Measurements from ENCODE around the gene GATD1.
"Not testable (repeated sequence)": the region's sequence is repeated elsewhere in the genome, so short reads cannot be mapped to it uniquely, and the experiment has no call there.

The GATD1 gene

DNA sequence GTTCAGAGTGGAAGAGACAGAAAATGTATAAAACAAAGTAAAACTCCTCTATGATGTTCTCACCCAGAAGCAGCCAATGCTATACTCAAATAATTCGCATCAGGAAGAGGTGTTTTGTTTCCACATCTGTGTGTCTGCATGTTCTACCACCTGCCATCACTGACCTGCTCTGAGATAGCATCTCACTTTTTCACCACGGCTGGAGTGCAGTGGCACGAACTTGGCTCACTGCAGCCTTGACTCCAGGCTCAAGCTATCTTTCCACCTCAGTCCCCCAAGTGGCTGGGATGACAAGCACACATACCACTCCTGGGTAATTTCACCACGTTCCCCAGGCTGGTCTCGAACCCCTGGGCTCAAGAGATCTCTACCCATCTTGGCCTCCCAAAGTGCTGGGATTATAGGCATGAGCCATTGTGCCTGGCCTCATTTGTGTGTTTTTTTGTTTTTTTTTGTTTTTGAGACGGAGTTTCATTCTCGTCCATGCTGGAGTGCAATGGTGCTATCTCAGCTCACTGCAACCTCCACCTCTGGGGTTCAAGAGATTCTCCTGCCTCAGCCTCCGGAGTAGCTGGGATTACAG, 15.7 kb downstream of the GATD1 start:
- no peak for DNase-seq

DNA sequence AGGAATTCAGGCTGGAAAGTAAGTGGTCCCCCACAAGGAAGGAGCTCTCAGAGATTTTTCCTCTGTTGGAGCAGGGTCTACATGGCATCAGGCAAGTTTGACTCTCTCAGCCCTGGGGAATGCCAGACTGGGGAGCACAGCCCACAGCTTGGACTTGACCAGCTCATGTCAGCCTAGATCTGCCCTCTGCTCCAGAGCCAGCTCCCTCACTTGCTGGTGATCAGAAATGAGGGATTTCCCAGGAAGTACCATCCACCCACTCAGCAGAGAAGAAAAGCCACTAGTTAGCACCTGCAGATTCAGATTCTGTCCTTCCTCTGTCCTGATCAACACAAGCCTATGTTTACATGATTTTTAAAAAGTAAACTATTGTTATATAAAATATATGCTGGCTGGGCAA, 17.1 kb downstream of the GATD1 start:
- DNase-seq = no peak

GRCh38 chr11:749731-750130, 27.6 kb downstream of the GATD1 start:
- DNase-seq = no peak

GRCh38 chr11:748007-748359, 29.3 kb downstream of the GATD1 start:
- no peak for DNase-seq

- DNase-seq = peak; percentile 82
Measured at GRCh38 chr11:747158-748006, 29.9 kb downstream of the GATD1 start, which contains the start of gene TALDO1. Gene TALDO1, plus strand, starts transcription at chr11:747464. Its CDS starts 18 bp downstream, at chr11:747482.

DNA sequence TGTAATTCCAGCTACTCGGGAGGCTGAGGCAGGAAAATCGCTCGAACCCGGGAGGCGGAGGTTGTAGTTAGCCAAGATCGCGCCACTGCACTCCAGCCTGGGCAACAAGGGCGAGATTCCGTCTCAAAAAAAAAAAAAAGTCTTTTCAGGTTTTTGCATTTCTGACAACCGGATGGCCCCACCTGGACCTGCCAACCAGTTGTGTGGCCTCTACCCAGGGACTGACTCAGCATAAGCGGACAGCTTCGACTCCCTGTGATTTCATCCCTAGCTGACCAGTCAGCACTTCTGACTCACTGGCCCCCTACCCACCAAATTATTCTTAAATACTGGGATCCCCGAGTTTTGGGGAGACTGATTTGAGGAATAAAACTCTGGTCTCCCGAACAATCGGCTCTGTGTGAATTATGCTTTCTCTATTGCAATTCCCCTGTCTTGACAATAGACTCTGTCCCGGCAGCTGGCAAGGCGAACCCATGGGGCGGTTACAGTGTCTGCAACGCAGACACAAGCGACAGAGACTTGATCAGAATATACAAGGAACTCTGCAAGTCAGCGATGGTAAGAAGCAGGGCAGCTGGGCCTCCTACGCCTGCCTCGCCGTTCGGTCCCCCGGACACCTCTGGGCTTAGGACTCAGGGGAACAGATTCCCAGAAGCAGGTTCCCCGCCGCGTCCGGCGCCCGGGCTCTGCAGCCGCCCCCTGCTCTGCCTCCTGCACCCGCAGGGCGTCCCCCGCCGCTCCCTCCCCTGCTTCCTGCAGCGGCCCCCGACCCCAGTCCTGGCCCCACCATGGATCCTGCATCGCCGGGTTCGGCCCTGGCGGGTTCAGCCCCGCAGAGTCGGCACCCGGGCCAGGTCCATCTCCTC, 30.8 kb downstream of the GATD1 start:
- DNase-seq = no peak

- no peak for DNase-seq
Measured at GRCh38 chr11:745428-745827, 31.9 kb downstream of the GATD1 start.

GRCh38 chr11:742571-743201, 34.6 kb downstream of the GATD1 start:
- DNase-seq = no peak

GRCh38 chr11:742156-742546, 35.1 kb downstream of the GATD1 start:
- DNase-seq = no peak

- DNase-seq = not testable (repeated sequence)
Measured at GRCh38 chr11:737899-738298, 39.4 kb downstream of the GATD1 start.

- DNase-seq = no peak
Measured at GRCh38 chr11:737366-737765, 39.9 kb downstream of the GATD1 start.

DNA sequence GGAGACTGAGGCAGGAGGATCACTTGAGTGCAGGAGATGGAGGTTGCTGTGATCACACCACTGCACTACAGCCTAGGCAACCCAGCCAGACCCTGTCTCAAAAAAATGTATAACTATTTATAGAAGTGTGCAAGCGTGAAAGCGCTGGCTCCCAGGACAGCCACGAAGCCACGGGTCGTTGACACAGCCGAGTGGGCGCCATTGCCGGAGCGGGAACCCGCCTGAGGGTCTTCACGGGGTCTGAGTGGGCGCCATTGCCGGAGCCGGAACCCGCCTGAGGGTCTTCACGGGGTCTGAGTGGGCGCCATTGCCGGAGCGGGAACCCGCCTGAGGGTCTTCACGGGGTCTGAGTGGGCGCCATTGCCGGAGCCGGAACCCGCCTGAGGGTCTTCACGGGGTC, 42.7 kb downstream of the GATD1 start:
- DNase-seq = not testable (repeated sequence)

DNA sequence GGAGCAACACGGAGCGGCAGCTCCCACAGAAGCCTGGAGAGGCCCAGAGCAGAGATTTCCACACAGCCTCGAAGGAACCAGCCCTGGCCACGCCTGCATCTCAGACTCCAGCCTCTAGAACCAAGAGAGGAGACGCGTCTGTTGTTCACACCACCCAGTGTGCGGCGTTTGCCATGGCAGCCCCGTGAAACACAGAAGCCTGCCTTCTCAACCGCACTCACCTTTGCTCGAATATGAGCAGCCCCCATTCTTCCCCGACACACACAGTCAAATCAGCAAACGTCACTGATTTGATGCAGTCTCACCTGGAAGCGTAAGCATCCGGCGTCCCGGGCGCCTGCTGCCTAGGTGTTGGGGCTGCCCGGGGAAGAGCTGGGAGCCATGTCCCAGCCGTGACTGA, 44.2 kb downstream of the GATD1 start:
- DNase-seq = no peak

GRCh38 chr11:729492-730074, 47.7 kb downstream of the GATD1 start:
- DNase-seq = no peak

- no peak for DNase-seq
Measured at GRCh38 chr11:728901-729491, 48.3 kb downstream of the GATD1 start.

DNA sequence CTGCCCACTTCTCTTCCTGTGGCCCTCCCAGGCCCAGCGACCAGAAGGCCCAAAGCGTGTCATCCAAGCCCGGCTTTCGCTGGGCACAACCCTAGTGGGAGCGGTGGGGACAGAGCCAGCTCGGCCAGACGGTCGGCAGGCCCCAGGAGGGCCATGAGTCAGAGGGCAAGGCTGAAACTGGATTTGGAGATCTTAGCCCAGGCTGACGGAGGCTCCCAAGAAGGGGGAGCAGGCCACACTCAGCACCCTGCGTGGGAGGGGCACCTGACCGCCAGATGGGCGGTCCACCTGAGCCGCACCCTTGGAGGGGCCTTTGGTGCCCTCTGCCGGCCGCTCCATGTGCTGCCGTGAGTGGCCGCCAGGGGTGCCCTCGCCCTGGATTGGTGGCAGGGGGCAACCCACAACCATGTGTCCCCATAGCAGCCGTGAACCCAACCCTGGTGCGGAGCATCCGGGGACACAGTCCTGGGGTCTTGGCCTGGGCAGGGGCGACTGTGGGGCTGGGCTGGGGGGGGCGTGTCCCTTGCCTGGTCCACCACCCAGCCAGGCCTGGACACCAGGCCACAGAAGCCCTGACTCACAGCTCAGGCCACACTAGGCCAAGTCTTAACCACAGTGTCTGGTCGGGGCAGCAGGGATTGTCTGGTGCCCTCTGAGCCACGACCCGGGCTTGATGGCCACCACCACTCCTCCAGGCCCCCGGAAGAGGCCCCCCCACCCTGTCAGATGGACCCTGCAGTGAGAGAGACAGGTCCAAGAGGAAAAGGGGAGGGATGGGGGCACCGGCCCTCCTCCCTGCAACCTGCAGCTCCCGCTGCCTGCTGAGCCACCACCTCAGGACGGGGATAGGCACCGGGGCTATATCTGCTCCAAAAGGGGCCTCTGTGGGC, 49.2 kb downstream of the GATD1 start:
- DNase-seq = peak; percentile 93

DNA sequence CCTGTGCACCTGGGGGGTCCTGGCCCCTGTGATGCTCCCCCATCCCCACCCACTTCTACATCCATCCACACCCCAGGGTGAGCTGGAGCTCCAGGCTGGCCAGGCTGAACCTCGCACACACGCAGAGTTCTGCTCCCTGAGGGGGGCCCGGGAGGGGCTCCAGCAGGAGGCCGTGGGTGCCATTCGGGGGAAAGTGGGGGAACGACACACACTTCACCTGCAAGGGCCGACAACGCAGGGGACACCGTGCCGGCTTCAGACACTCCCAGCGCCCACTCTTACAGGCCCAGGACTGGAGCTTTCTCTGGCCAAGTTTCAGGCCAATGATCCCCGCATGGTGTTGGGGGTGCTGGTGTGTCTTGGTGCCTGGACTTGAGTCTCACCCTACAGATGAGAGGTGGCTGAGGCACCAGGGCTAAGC, 50.0 kb downstream of the GATD1 start:
- no peak for DNase-seq

DNA sequence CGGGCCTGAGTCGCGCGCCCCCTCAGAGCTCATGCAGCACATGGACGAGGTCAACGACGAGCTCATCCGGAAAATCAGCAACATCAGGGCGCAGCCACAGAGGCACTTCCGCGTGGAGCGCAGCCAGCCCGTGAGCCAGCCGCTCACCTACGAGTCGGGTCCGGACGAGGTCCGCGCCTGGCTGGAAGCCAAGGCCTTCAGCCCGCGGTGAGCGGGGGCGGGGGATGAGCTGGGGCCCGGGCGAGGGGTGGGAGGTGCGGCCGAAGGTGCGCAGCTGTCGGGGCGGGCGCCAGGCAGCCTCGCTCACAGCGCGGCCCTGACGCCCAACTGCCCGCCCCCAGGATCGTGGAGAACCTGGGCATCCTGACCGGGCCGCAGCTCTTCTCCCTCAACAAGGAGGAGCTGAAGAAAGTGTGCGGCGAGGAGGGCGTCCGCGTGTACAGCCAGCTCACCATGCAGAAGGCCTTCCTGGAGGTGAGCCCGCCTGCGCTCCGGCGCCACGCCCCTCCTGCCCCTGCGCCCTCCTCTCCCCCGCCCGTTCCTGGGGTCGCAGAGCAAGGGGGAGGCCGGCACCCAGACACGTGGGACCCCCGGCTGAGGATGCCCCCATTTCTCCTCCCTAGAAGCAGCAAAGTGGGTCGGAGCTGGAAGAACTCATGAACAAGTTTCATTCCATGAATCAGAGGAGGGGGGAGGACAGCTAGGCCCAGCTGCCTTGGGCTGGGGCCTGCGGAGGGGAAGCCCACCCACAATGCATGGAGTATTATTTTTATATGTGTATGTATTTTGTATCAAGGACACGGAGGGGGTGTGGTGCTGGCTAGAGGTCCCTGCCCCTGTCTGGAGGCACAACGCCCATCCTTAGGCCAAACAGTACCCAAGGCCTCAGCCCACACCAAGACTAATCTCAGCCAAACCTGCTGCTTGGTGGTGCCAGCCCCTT, 50.7 kb downstream of the GATD1 start:
- DNase-seq = peak; percentile 95

- DNase-seq = no peak
Measured at GRCh38 chr11:725624-726202, 51.6 kb downstream of the GATD1 start.

All from NCI-H226 (cell line).